Activated T-helper 9 cell treated with anti-CD3 and anti-CD28 coated beads, Interleukin-2, amount 50 U/mL, for 16 hours (primary cell): ENCODE results near the gene MED9.

ENCODE experiments used
- DNase-seq: peaks from one replicate; pipeline ENCODE4 v3.0.0-alpha.2; 2020; ENCODE audit warnings: low read depth

Gene MED9

GRCh38 chr17:17505151-17505550 is 28.4 kb downstream of the MED9 start:
- DNase-seq = no peak

- no peak for DNase-seq
Observed at GRCh38 chr17:17505610-17506171, 28.9 kb downstream of the MED9 start.

- DNase-seq = no peak
Observed at GRCh38 chr17:17506181-17506741, 29.5 kb downstream of the MED9 start.

- no peak for DNase-seq
Observed at GRCh38 chr17:17506893-17507464, 30.2 kb downstream of the MED9 start.

- DNase-seq = no peak
Observed at GRCh38 chr17:17507465-17508011, 30.7 kb downstream of the MED9 start.

- no peak for DNase-seq
Observed at GRCh38 chr17:17508019-17508535, 31.3 kb downstream of the MED9 start.

- no peak for DNase-seq
Observed at GRCh38 chr17:17508646-17509591, 32.1 kb downstream of the MED9 start.

GRCh38 chr17:17509601-17510425 is 33.0 kb downstream of the MED9 start:
- DNase-seq = no peak

GRCh38 chr17:17510456-17511292 is 33.9 kb downstream of the MED9 start:
- DNase-seq = no peak

- DNase-seq = no peak
Observed at GRCh38 chr17:17511293-17511741, 34.5 kb downstream of the MED9 start.

- no peak for DNase-seq
Observed at GRCh38 chr17:17511881-17512858, 35.4 kb downstream of the MED9 start.

- no peak for DNase-seq
Observed at GRCh38 chr17:17512866-17513265, 36.1 kb downstream of the MED9 start.

- no peak for DNase-seq
Observed at GRCh38 chr17:17513626-17514025, 36.8 kb downstream of the MED9 start.

GRCh38 chr17:17514361-17514992 is 37.7 kb downstream of the MED9 start:
- no peak for DNase-seq

GRCh38 chr17:17514993-17515933 is 38.5 kb downstream of the MED9 start:
- no peak for DNase-seq

- DNase-seq = no peak
Observed at GRCh38 chr17:17515934-17516930, 39.4 kb downstream of the MED9 start.
